Stimulated activated naive CD8-positive, alpha-beta T cell treated with anti-CD3 and anti-CD28 coated beads, Interleukin-15, Interleukin-2, amounts not matched to agents 100 U/mL and 50 U/mL, for 24 hours (primary cell): Measurements from ENCODE around the gene TBC1D20.

Experiments used
- ATAC-seq: fragments of 150-1000 bp; cut with Tn5 transposase; one replicate; pipeline ENCODE4 v1.10.0; 2021
- DNase-seq: peaks from one replicate; pipeline ENCODE4 v3.0.0; 2021

Gene TBC1D20

GRCh38 chr20:437787-438486 lies 24.4 kb downstream of the TBC1D20 start:
- DNase-seq = no peak

GRCh38 chr20:436476-436875 lies 25.9 kb downstream of the TBC1D20 start:
- no peak for ATAC-seq
- no peak for DNase-seq

More at GRCh38 chr20:437787-438486, 24.4 kb downstream of the TBC1D20 start:
- no peak for ATAC-seq

GRCh38 chr20:435558-435957 lies 26.8 kb downstream of the TBC1D20 start:
- no peak for DNase-seq

GRCh38 chr20:434661-435419 lies 27.5 kb downstream of the TBC1D20 start:
- DNase-seq (no peak), ATAC-seq (no peak)

More at GRCh38 chr20:435558-435957, 26.8 kb downstream of the TBC1D20 start:
- ATAC-seq = no peak

- no peak for DNase-seq
- no peak for ATAC-seq
Measured at GRCh38 chr20:434221-434620, 28.1 kb downstream of the TBC1D20 start.

GRCh38 chr20:433300-433975 lies 28.9 kb downstream of the TBC1D20 start:
- peak; percentile 76 for DNase-seq
- peak; percentile 95 for ATAC-seq

GRCh38 chr20:432677-433299 lies 29.5 kb downstream of the TBC1D20 start:
- ATAC-seq = no peak
- DNase-seq = no peak

GRCh38 chr20:432208-432607 lies 30.1 kb downstream of the TBC1D20 start:
- no peak for ATAC-seq
- no peak for DNase-seq

- DNase-seq = peak; percentile 43
- ATAC-seq = no peak
Measured at GRCh38 chr20:431012-431904, 31.1 kb downstream of the TBC1D20 start.

- DNase-seq (no peak), ATAC-seq (no peak)
Measured at GRCh38 chr20:430091-430999, 32.0 kb downstream of the TBC1D20 start.

GRCh38 chr20:428658-429200 lies 33.6 kb downstream of the TBC1D20 start:
- ATAC-seq = no peak
- DNase-seq = no peak

- ATAC-seq = no peak
- DNase-seq = no peak
Measured at GRCh38 chr20:427849-428657, 34.3 kb downstream of the TBC1D20 start.

- ATAC-seq (peak; percentile 42), DNase-seq (no peak)
Measured at GRCh38 chr20:427401-427800, 34.9 kb downstream of the TBC1D20 start.

GRCh38 chr20:426566-426965 lies 35.8 kb downstream of the TBC1D20 start:
- DNase-seq (no peak), ATAC-seq (no peak)

- ATAC-seq = no peak
- no peak for DNase-seq
Measured at GRCh38 chr20:421685-422250, 40.6 kb downstream of the TBC1D20 start.

GRCh38 chr20:420721-421574 lies 41.4 kb downstream of the TBC1D20 start:
- ATAC-seq (no peak), DNase-seq (no peak)

GRCh38 chr20:420166-420620 lies 42.1 kb downstream of the TBC1D20 start:
- ATAC-seq = no peak
- no peak for DNase-seq
